WERI-Rb-1 (cell line): ENCODE results near the gene PDIA4.

Source experiments
- DNase-seq: peaks from one replicate; pipeline ENCODE4 v3.0.0-alpha.2; 2020
- H3K27ac ChIP-seq: fragments of 250-450 bp; sonication (Bioruptor Pico); 2 replicates; pipeline ENCODE4 v1.5.1; 2020; ENCODE audit warnings: mild to moderate bottlenecking, moderate library complexity
- H3K27me3 ChIP-seq: fragments of 250-450 bp; sonication (Bioruptor Pico); 2 replicates; pipeline ENCODE4 v1.5.1; 2021; ENCODE audit warnings: mild to moderate bottlenecking, low read depth, moderate library complexity; ENCODE audit not compliant: insufficient read depth, severe bottlenecking
- H3K36me3 ChIP-seq: fragments of 250-450 bp; sonication (Bioruptor Pico); 2 replicates; pipeline ENCODE4 v1.5.1; 2020; ENCODE audit warnings: mild to moderate bottlenecking, moderate library complexity
- H3K4me3 ChIP-seq: 2 replicates; pipeline ENCODE4 v1.5.1; 2011; ENCODE audit warnings: low read depth, mild to moderate bottlenecking, control low read depth, low read length
- H3K9me3 ChIP-seq: fragments of 250-450 bp; sonication (Bioruptor Pico); 2 replicates; pipeline ENCODE4 v1.5.1; 2021; ENCODE audit warnings: mild to moderate bottlenecking, moderate library complexity; ENCODE audit not compliant: severe bottlenecking
- CTCF ChIP-seq: IDR thresholded peaks from 2 replicates; pipeline ENCODE4 v1.5.1; 2011; ENCODE audit warnings: low read depth, mild to moderate bottlenecking, control low read depth, inconsistent platforms, low read length

Gene PDIA4

GRCh38 chr7:148964483-148965267, 63.6 kb downstream of the PDIA4 start:
- Histone ChIP-seq H3K36me3 (no peaks in the 10 kb centered on the region), H3K27ac (no peak overlapping the region), H3K4me3 (no peak overlapping the region), H3K9me3 (no peaks in the 10 kb centered on the region), H3K27me3 (no peaks in the 10 kb centered on the region)
- no peak for TF ChIP-seq CTCF
- no peak for DNase-seq

GRCh38 chr7:148963583-148964482, 64.5 kb downstream of the PDIA4 start:
- no peaks in the 10 kb centered on the region for H3K9me3 ChIP-seq
- no peaks in the 10 kb centered on the region for H3K27me3 ChIP-seq
- no peak for DNase-seq
- no peaks in the 10 kb centered on the region for H3K36me3 ChIP-seq
- H3K27ac ChIP-seq = no peak overlapping the region; the same call in 1 of the 2 replicates
- no peak overlapping the region for H3K4me3 ChIP-seq
- no peak for TF ChIP-seq CTCF

- peak overlapping the region; percentile 89 for H3K4me3 ChIP-seq
- H3K27me3 ChIP-seq = no peaks in the 10 kb centered on the region
- peak; percentile 71 for DNase-seq
- H3K9me3 ChIP-seq = no peaks in the 10 kb centered on the region
- peak; percentile 82 for TF ChIP-seq CTCF
- no peaks in the 10 kb centered on the region for H3K36me3 ChIP-seq
- peak overlapping the region; percentile 79 for H3K27ac ChIP-seq
Observed at GRCh38 chr7:148962823-148963582, 65.3 kb downstream of the PDIA4 start.

- Histone ChIP-seq H3K4me3 (peak overlapping the region; percentile 89), H3K9me3 (no peaks in the 10 kb centered on the region), H3K27me3 (no peaks in the 10 kb centered on the region), H3K36me3 (no peaks in the 10 kb centered on the region), H3K27ac (no peak overlapping the region)
- no peak for DNase-seq
- no peak for TF ChIP-seq CTCF
Observed at GRCh38 chr7:148962440-148962822, 65.9 kb downstream of the PDIA4 start.

- no peaks in the 10 kb centered on the region for H3K9me3 ChIP-seq
- TF ChIP-seq CTCF = no peak
- H3K27ac ChIP-seq = no peak overlapping the region
- H3K36me3 ChIP-seq = no peaks in the 10 kb centered on the region
- no peak overlapping the region for H3K4me3 ChIP-seq
- no peaks in the 10 kb centered on the region for H3K27me3 ChIP-seq
- no peak for DNase-seq
Observed at GRCh38 chr7:148959726-148960125, 68.6 kb downstream of the PDIA4 start.
